GM23248 (cell line): ENCODE data around the gene CDH16. TPM values are rescaled to one million over a fixed set of nuclear protein-coding genes. Genes with fewer than 3 reads are reported as not detected.

Experiments
- DNase-seq: peaks from one replicate; pipeline ENCODE4 v3.0.0-alpha.2; 2015
- H2AFZ ChIP-seq: fragments of 200-600 bp; sonication (generic); 2 replicates; pipeline ENCODE4 v1.6.1; 2016; ENCODE audit warnings: antibody characterized with exemption
- H3F3A ChIP-seq: fragments of 200-600 bp; sonication (generic); 2 replicates; pipeline ENCODE4 v1.6.1; 2016; ENCODE audit warnings: mild to moderate bottlenecking, antibody characterized with exemption, mixed run types; ENCODE audit not compliant: insufficient read depth
- H3K27ac ChIP-seq: fragments of 200-600 bp; sonication (generic); 2 replicates; pipeline ENCODE4 v1.5.1; 2016; ENCODE audit warnings: mild to moderate bottlenecking
- H3K27me3 ChIP-seq: fragments of 200-600 bp; sonication (generic); replicated peaks from 2 replicates; pipeline ENCODE4 v1.6.1; 2016; ENCODE audit warnings: mild to moderate bottlenecking; ENCODE audit not compliant: insufficient read depth
- H3K36me3 ChIP-seq: fragments of 200-600 bp; sonication (generic); 2 replicates; pipeline ENCODE4 v1.6.1; 2016; ENCODE audit warnings: low read depth, mild to moderate bottlenecking
- H3K4me1 ChIP-seq: fragments of 200-600 bp; sonication (generic); 2 replicates; pipeline ENCODE4 v1.6.1; 2016; ENCODE audit warnings: mild to moderate bottlenecking; ENCODE audit not compliant: insufficient read depth
- H3K4me2 ChIP-seq: fragments of 200-600 bp; sonication (generic); one replicate; pipeline ENCODE4 v1.6.1; 2016; ENCODE audit warnings: mild to moderate bottlenecking; ENCODE audit not compliant: unreplicated experiment
- H3K4me3 ChIP-seq: fragments of 200-600 bp; sonication (generic); 2 replicates; pipeline ENCODE4 v1.5.1; 2016; ENCODE audit warnings: mild to moderate bottlenecking
- H3K79me2 ChIP-seq: fragments of 200-600 bp; sonication (generic); 2 replicates; pipeline ENCODE4 v1.6.1; 2016; ENCODE audit warnings: mild to moderate bottlenecking; ENCODE audit not compliant: insufficient read depth
- H3K9ac ChIP-seq: fragments of 200-600 bp; sonication (generic); 2 replicates; pipeline ENCODE4 v1.6.1; 2016; ENCODE audit warnings: mild to moderate bottlenecking
- H3K9me2 ChIP-seq: fragments of 200-600 bp; sonication (generic); 2 replicates; pipeline ENCODE4 v1.6.1; 2016; ENCODE audit warnings: mixed run types, mild to moderate bottlenecking, moderate library complexity; ENCODE audit not compliant: insufficient read depth
- H3K9me3 ChIP-seq: fragments of 200-600 bp; sonication (generic); one replicate; pipeline ENCODE4 v1.6.1; 2017; ENCODE audit warnings: low read depth
- H4K20me1 ChIP-seq: fragments of 200-600 bp; sonication (generic); 2 replicates; pipeline ENCODE4 v1.6.0; 2016; ENCODE audit not compliant: insufficient read depth
- EZH2 ChIP-seq: fragments of 200-600 bp; sonication (generic); IDR thresholded peaks from 2 replicates; pipeline ENCODE4 v1.6.1; 2018; ENCODE audit warnings: antibody characterized with exemption, mild to moderate bottlenecking; ENCODE audit not compliant: insufficient read depth, poor library complexity, severe bottlenecking
- EZH2phosphoT487 ChIP-seq: fragments of 200-600 bp; sonication (generic); IDR thresholded peaks from 2 replicates; pipeline ENCODE4 v1.6.1; 2018; ENCODE audit warnings: antibody characterized with exemption, moderate library complexity, mild to moderate bottlenecking, low read depth; ENCODE audit not compliant: insufficient read depth
- WGBS, 2 experiments: methylation state at CpG; one replicate each; pipeline ENCODE4 v1.1.6; 2015 to 2017; ENCODE audit warnings: low lambda C conversion rate in 2 of 2, low coverage in 1 of 2; ENCODE audit errors: missing lambda C conversion rate in 2 of 2; 5-methylcytosine and 5-hydroxymethylcytosine counted together
- in situ Hi-C: fragments of 300-500 bp; cut with MboI; formaldehyde crosslinking; loops from 2 replicates; pipeline ENCODE4 v1.15.0; 2020
- polyA plus RNA-seq: library from polyadenylated mRNA; unstranded; fragments of >200 nt; fragmentation: Nextera tagmentation; extraction: Ambion mirVana; gene quantifications from 2 replicates; pipeline ENCODE4 v1.2.1, GENCODE V29; 2016
- total RNA-seq: library from RNA; depleted of rRNA; stranded (reverse); fragments of >200 nt; shearing (Covaris generic); gene quantifications from 2 replicates; pipeline ENCODE4 v1.2.3, GENCODE V29; 2014

CDH16 gene
- total and polyA plus RNA-seq, 2 experiments from 2014 or later = not detected

GRCh38 chr16:66911112-66911511, 7.6 kb downstream of the CDH16 start:
- no peaks in the 10 kb centered on the region for H3K36me3 ChIP-seq
- in situ Hi-C loops = no loop called here
- no peaks in the 10 kb centered on the region for H3F3A ChIP-seq
- no peaks in the 10 kb centered on the region for H3K4me1 ChIP-seq
- WGBS, 2 experiments = 75% methylated on average over 5 of the region's 5 CpGs
- H3K27me3 ChIP-seq = peaks cover 5% of the 10 kb centered on the region; the same call in 1 of the 2 replicates
- no peaks in the 10 kb centered on the region for H3K79me2 ChIP-seq
- H3K9me3 ChIP-seq = no peaks in the 10 kb centered on the region
- H3K27ac ChIP-seq = no peak overlapping the region
- H3K9ac ChIP-seq = no peak overlapping the region
- H4K20me1 ChIP-seq = no peaks in the 10 kb centered on the region
- no peak overlapping the region for H3K4me3 ChIP-seq
- no peak overlapping the region for H3K4me2 ChIP-seq
- no peak for TF ChIP-seq EZH2phosphoT487
- DNase-seq = peak; percentile 43
- H2AFZ ChIP-seq = no peak overlapping the region
- no peaks in the 10 kb centered on the region for H3K9me2 ChIP-seq

DNA sequence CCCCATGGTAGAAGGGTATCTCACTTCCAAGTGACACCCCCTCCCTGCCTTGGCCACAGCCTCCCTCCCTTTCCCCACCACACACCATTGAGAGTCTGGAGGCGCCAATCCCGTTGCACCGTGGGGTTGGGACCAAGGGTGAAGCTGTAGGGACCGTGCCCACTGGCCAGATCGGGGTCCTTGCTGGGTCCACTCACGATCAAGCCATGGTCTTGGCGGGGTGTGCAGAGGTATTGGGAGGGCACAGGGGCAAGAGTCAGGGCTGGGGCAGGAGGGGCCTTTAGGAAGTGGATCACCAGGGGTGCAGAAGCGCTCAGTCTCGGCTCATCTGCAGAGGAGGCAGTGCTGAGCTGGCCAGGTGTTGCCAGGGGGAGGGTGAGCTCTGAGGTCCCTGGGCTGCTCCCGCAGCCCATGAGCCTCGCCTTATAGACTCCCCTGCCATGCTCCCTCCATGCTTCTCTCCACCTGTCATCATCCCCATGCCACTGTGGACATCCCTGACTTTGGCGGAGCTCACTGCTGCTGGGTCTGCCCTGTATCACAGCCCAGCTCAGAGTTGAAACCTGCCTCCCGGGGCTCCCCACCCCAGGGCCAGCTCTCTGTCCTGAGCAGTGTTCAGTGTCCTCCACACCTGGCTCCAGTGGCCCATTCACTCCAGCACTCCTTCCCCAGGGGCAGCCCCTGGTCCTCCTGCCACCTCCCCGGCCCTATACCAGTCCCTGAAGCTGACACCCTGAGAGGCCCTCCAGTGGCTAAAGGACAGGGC, 8.3 kb downstream of the CDH16 start:
- no peaks in the 10 kb centered on the region for H3K27me3 ChIP-seq
- H4K20me1 ChIP-seq = no peaks in the 10 kb centered on the region
- no peak overlapping the region for H3K27ac ChIP-seq
- H3K4me1 ChIP-seq = no peaks in the 10 kb centered on the region
- H3K9me3 ChIP-seq = no peaks in the 10 kb centered on the region
- in situ Hi-C loops = no loop called here
- H3K79me2 ChIP-seq = no peaks in the 10 kb centered on the region
- no peak overlapping the region for H2AFZ ChIP-seq
- no peaks in the 10 kb centered on the region for H3K36me3 ChIP-seq
- H3K4me2 ChIP-seq = no peak overlapping the region
- DNase-seq = no peak
- TF ChIP-seq EZH2 = no peak
- TF ChIP-seq EZH2phosphoT487 = no peak
- WGBS, 2 experiments = 75 to 76% methylated on average over 13 to 14 of the region's 14 CpGs
- H3K4me3 ChIP-seq = no peak overlapping the region
- H3K9ac ChIP-seq = no peak overlapping the region
- H3K9me2 ChIP-seq = no peaks in the 10 kb centered on the region
- no peaks in the 10 kb centered on the region for H3F3A ChIP-seq

GRCh38 chr16:66908762-66909559, 9.7 kb downstream of the CDH16 start:
- no peaks in the 10 kb centered on the region for H3F3A ChIP-seq
- no peaks in the 10 kb centered on the region for H3K36me3 ChIP-seq
- no peak overlapping the region for H3K27ac ChIP-seq
- H3K9me3 ChIP-seq = no peaks in the 10 kb centered on the region
- no peaks in the 10 kb centered on the region for H4K20me1 ChIP-seq
- no peaks in the 10 kb centered on the region for H3K79me2 ChIP-seq
- H2AFZ ChIP-seq = no peak overlapping the region
- DNase-seq = no peak
- no peak overlapping the region for H3K4me3 ChIP-seq
- 87% methylated on average over 14 of the region's 14 CpGs for WGBS, 2 experiments
- no peaks in the 10 kb centered on the region for H3K4me1 ChIP-seq
- H3K27me3 ChIP-seq = no peaks in the 10 kb centered on the region
- TF ChIP-seq EZH2phosphoT487 (no peak), EZH2 (no peak)
- H3K9me2 ChIP-seq = no peaks in the 10 kb centered on the region
- H3K9ac ChIP-seq = no peak overlapping the region
- in situ Hi-C loops = no loop called here
- H3K4me2 ChIP-seq = no peak overlapping the region

GRCh38 chr16:66908116-66908515, 10.6 kb downstream of the CDH16 start:
- Histone ChIP-seq H3K4me1 (no peaks in the 10 kb centered on the region), H2AFZ (no peak overlapping the region), H3K4me2 (no peak overlapping the region), H3K36me3 (no peaks in the 10 kb centered on the region), H3F3A (no peaks in the 10 kb centered on the region), H3K27ac (no peak overlapping the region), H4K20me1 (no peaks in the 10 kb centered on the region), H3K79me2 (no peaks in the 10 kb centered on the region), H3K9ac (no peak overlapping the region), H3K4me3 (no peak overlapping the region), H3K27me3 (no peaks in the 10 kb centered on the region), H3K9me3 (no peaks in the 10 kb centered on the region), H3K9me2 (no peaks in the 10 kb centered on the region)
- WGBS, 2 experiments = 67 to 90% methylated on average over 3 of the region's 3 CpGs
- DNase-seq = no peak
- in situ Hi-C loops = no loop called here
- no peak for TF ChIP-seq EZH2phosphoT487
- TF ChIP-seq EZH2 = no peak
